Astrocyte of the spinal cord (primary cell): ENCODE data around the gene LOXL4.

Experiments used
- DNase-seq: peaks from one replicate; pipeline ENCODE4 v3.0.0; 2011; ENCODE audit warnings: low read depth, low spot score
- H3K4me3 ChIP-seq: 2 replicates; pipeline ENCODE4 v1.5.1; 2011; ENCODE audit warnings: low read depth, mild to moderate bottlenecking, low read length, moderate library complexity
- in situ Hi-C: cut with HindIII; loops from 2 replicates; pipeline ENCODE4 v1.10.0; 2017; ENCODE audit warnings: low sequenced_read_pairs
- TF ChIP-seq, protein P1 (sequence below): IDR thresholded peaks from 2 replicates; pipeline ENCODE4 v1.5.1; 2012; ENCODE audit warnings: low read depth, mild to moderate bottlenecking, low read length, inconsistent platforms

The LOXL4 gene

DNA sequence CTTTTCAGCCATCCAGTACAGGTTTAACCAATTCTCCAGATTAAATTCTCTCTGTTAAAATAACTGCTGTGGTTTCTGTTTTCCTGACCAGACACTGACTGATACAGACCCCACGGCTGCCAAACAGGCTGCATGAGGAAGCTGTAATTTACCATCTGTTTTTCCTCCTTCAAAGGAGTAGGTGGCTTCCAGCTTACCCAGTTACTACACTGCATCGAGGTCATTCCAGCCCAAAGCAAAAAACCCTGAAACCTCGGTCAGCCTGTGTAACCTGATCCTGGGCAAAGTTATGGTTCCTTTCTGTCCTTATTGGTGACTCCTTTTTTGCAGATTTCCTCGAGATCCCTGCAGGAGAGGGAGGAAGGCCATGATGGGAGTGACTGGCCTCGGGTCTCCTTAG, 27.9 kb upstream of the LOXL4 start:
- in situ Hi-C loops, result no loop called here

DNA sequence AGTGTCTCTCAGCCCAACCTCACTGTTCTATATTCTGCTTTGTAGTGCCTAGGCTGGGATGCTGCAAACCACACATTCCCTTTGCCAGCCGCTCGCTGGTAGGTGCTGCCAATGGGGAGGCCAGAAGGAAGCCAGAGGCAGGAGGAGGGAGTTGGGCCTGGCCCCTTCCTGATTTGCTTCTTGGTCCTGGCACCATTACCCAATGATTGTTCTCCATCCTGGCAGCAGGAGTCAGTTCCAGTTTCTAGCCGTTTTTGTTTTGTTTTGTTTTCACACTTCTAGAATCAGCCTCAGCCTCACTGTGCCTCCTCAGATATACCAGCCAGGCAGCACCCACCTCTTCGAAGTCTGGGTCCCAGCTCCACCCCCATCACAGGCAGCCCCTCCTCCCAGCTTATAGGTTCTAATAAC, 27.4 kb upstream of the LOXL4 start:
- no peak for DNase-seq
- TF ChIP-seq, protein P1, sequence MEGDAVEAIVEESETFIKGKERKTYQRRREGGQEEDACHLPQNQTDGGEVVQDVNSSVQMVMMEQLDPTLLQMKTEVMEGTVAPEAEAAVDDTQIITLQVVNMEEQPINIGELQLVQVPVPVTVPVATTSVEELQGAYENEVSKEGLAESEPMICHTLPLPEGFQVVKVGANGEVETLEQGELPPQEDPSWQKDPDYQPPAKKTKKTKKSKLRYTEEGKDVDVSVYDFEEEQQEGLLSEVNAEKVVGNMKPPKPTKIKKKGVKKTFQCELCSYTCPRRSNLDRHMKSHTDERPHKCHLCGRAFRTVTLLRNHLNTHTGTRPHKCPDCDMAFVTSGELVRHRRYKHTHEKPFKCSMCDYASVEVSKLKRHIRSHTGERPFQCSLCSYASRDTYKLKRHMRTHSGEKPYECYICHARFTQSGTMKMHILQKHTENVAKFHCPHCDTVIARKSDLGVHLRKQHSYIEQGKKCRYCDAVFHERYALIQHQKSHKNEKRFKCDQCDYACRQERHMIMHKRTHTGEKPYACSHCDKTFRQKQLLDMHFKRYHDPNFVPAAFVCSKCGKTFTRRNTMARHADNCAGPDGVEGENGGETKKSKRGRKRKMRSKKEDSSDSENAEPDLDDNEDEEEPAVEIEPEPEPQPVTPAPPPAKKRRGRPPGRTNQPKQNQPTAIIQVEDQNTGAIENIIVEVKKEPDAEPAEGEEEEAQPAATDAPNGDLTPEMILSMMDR, result no peak
- in situ Hi-C loops, result no loop called here
- H3K4me3 ChIP-seq, result no peak overlapping the region

More for the DNA sequence above, 27.9 kb upstream of the LOXL4 start:
- DNase-seq, result peak; percentile 35
- H3K4me3 ChIP-seq, result no peak overlapping the region
- TF ChIP-seq, protein P1, result no peak

DNA sequence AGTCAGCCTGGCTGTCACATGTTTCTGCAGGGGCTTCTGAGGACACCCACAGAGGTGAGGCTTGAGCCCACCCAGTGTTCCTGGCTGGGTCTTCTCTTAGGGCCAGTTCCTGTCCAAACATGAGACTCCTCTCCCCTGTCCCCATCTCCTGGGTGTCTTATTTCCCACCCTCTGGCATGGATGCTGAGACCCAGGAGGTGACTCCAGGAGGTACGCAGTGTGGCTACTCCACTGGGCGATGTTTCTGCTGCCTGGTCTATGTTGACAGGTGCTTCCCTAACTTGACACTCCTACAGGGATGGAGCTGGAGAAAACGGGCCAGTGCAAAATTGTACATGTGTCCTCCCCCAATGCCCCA, 26.3 kb upstream of the LOXL4 start:
- in situ Hi-C loops, result no loop called here
- TF ChIP-seq, protein P1, result no peak

DNA sequence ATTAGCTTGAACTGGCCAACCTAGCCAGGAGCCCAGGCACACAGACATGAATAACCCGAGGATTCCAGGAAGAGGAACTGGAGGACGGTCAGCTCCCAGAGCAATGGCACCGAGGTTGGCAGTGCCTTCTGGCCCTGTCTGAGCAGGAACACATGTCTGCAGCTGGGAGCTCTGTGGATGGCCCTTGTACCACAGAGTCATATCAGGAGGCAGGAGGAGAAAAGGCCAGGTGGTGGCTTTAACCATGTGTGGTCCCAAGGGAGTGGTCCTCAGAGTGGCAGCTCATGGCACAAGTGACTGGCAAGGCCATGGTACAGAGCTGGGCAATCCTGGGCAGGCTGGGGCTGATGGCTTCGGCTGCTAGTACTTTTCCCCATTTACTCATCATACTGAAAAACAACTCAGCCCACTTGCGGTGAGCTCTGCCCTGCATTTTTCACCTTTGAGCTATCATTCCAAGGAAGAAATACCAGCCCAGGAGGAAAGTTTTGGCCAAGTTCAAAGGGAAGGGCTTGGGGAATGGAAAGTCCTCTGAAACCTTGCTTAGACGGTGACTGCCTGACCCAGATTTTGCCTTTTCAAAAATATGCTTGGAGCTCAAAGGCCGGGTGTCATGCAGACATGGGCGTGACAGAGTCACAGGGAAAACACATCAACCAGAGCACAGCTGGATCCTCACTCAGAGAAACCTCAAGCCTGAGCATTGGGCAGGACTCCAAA, 25.7 kb upstream of the LOXL4 start:
- DNase-seq, result peak; percentile 43
- TF ChIP-seq, protein P1, result no peak
- in situ Hi-C loops, result no loop called here
- no peak overlapping the region for H3K4me3 ChIP-seq

More for the DNA sequence above, 26.3 kb upstream of the LOXL4 start:
- no peak overlapping the region for H3K4me3 ChIP-seq
- DNase-seq, result no peak

DNA sequence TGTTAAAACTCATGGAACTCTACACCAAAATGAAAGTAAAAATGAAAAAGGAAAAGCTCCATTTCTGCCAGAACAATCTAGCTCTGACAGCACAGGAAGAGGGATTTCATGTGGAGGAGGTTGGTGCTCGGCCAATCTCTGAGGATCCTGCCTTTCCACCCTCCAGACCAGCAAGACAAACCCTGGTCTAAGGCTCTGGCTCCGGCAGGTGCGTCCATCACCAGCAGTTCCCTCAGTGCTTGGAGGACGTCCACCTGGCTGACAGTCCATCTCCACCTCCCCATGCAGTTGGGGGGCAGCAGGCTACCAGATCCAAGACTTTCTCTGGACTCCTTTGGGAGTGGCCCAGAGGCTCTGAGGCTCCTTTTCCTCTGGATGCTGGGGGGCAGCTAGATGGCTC, 25.0 kb upstream of the LOXL4 start:
- no peak overlapping the region for H3K4me3 ChIP-seq
- TF ChIP-seq, protein P1, result no peak
- in situ Hi-C loops, result no loop called here
- DNase-seq, result no peak

DNA sequence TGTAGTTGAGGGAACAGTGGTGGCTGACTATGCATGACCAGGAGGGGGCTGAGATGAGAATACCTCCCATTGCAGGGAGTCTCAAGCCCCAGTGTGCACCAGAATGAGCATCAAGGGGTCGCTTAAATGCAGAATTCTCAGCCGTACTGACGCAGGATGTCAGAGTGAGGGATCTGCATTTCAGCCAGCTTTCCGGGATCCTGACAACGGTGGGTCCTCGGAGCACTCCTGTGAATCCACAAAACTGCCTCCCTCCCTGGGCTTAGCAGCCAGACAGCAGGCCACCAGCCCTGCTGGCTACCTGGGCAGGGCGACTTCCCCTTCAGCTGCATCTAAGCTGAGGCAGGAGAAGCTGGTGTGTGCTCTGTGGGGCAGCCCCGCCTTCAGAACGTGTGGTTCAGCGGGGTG, 21.8 kb upstream of the LOXL4 start:
- in situ Hi-C loops, result no loop called here
- TF ChIP-seq, protein P1, result no peak
- no peak for DNase-seq
- H3K4me3 ChIP-seq, result no peak overlapping the region
